GM19372 (cell line): Measurements from ENCODE around the gene ITGB3.

Experiments
- ATAC-seq: cut with Tn5 transposase; IDR thresholded peaks from one replicate; pipeline ENCODE4 v1.9.1; 2021; ENCODE audit warnings: mild to moderate bottlenecking, low read depth, moderate library complexity; ENCODE audit not compliant: unreplicated experiment

Gene ITGB3

DNA sequence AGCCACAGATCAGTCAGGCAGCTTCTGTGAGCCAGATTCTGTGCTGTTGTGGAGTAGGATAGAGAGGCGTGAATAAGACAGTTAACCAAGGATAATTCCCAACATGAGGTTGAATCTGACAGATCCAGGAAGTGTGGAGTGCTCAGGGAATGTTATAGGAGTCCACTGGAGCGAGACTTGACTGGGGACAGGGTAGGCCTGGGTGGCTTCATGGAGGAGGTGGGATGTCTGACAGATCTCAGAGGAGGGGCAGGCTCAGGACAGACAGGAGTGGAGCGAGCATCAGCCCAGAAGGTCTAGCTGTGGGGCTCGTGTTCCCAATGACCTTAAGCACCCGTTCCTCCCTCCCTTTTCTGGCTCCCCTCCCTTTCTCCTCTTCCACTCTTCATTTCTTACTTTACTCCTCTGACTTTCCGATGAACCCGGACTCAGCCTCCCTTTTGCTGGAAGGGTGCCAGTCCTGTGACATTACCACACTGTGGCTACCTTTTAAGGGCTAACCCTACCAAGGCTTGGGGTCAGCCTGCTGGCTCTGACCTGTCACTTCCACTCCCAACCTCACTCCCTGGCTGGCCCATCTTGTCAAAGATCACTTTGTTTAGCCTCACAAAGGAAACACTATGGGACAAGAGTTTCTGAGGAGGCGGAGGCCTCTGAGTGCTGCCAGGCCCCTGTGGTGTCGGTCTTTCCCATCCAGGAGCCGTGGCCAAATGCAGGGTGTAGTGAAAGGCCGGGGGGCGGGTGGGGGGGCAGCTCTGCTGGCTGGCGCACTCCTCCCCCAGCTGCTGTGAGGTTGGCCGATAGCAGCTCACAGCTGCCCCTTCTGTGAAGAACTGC, 41.6 kb downstream of the ITGB3 start:
- ATAC-seq = no peak

- no peak for ATAC-seq
These were observed 42.2 kb downstream of the ITGB3 start for GRCh38 chr17:47295874-47296255.

GRCh38 chr17:47297661-47298400, 44.2 kb downstream of the ITGB3 start:
- ATAC-seq = no peak

DNA sequence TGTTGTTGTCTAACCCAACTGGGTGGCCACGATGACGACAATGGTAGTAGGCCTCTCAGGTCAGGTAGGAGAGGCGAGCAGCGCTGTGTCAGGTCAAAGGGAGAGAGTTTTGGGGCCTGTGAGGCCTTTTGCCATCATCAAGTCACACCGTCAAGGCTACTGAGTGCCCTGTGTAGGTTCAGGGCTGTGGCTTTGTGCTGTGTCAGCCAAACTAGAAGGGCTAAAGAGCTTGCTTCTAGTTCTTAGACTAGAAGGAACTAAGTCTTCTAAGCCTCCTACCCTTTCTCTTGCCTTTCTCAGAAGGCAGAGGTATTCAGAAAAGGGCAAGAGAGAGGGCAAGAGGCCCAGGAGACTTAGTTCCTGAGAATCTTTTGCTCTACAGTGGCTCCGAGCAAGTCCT, 45.1 kb downstream of the ITGB3 start:
- ATAC-seq = no peak

DNA sequence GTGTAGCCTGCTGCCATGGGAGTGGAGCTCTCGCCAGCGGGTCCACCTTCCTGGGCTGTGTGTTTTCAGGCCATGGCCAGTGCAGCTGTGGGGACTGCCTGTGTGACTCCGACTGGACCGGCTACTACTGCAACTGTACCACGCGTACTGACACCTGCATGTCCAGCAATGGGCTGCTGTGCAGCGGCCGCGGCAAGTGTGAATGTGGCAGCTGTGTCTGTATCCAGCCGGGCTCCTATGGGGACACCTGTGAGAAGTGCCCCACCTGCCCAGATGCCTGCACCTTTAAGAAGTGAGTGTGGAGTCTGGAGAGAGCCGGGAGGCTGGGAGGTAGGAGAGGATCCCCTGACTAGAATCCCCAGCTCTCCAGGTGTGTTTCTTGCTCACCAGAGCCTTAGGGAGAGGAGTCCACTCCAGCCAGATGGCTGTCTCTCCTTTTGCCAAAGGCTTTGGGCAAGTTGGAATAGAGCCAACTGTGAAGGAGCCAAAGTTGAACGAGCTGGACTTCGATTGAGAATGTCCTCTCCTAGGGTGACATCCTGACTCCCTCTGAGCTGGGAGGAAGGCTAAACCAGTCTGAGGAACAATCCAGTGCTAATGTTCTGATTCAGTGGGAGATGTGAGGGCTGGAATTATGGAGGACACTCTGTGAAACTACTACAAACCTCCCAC, 45.7 kb downstream of the ITGB3 start:
- no peak for ATAC-seq

DNA sequence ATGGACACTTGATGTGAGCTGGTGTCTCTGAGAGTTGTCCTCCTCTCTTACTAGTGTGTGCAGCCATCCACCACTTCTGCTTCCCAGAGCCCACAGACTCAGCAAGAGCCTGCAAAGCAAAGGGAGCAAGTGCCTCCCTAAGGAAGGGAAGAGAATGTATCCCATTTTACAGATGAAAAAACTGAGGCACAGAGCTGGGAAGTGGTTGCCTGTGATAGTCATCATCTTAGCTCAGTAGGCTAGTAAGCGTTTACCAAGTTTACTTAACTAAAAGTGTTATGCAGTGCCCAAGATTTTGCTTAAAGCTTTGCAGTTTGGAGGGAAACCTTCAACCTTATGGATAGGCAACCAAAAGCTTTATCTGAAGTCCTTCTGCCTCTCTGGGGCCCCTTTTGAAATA, 47.1 kb downstream of the ITGB3 start:
- ATAC-seq = no peak

GRCh38 chr17:47301161-47301560, 47.5 kb downstream of the ITGB3 start:
- no peak for ATAC-seq

GRCh38 chr17:47301831-47302230, 48.2 kb downstream of the ITGB3 start:
- ATAC-seq = no peak

- no peak for ATAC-seq
These were observed 50.6 kb downstream of the ITGB3 start for GRCh38 chr17:47304186-47304585.

DNA sequence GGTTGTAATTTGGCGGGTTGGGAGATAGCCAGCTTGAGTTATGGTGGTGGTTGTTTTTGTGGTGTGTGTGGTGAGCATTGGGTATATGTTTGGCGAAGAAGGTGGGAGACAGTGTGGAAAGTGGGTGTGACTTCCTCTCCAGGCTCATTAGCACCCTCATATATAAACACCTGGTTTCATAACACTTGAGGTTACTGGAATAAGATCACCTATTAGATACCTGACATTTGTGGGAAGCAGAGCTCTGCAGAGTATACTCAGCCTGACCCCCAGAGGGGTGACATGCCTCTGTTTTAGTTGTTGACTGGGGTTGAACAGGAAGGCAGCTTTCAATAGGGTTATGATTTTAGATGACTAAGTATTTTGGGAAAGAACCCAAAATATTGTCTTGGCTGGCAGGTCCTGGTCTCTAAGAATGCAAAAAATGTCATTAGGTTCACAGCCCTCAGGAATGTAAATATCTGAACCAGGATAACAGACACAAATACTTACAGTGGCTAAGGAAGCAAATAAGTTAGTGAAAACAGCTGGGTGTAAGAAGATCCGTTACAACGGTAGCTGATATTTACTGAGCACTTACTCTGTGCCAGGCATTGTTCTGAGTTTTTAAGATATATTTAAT, 51.8 kb downstream of the ITGB3 start:
- no peak for ATAC-seq

DNA sequence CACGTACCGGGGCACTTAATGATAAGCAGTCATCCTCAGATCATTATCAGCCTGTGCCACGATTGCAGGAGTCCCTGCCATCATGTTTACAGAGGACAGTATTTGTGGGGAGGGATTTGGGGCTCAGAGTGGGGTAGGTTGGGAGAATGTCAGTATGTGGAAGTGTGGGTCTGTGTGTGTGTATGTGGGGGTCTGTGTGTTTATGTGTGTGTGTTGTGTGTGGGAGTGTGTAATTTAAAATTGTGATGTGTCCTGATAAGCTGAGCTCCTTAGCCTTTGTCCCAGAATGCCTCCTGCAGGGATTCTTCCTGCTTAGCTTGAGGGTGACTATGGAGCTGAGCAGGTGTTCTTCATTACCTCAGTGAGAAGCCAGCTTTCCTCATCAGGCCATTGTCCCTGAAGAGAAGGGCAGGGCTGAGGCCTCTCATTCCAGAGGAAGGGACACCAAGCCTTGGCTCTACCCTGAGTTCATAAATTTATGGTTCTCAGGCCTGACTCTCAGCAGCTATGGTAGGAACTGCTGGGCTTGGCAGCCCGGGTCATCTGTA, 56.6 kb downstream of the ITGB3 start:
- ATAC-seq = no peak

DNA sequence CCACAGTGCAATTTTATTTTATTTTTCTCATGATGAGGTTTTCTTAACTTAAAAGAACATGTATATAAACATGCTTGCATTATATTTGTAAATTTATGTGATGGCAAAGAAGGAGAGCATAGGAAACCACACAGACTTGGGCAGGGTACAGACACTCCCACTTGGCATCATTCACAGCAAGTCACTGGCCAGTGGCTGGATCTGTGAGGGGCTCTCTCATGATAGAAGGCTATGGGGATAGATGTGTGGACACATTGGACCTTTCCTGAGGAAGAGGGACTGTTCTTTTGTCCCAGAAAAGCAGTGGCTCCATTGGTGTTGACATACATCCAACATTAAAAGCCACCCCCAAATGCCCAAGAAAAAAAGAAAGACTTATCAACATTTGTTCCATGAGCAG, 57.8 kb downstream of the ITGB3 start:
- ATAC-seq = no peak

DNA sequence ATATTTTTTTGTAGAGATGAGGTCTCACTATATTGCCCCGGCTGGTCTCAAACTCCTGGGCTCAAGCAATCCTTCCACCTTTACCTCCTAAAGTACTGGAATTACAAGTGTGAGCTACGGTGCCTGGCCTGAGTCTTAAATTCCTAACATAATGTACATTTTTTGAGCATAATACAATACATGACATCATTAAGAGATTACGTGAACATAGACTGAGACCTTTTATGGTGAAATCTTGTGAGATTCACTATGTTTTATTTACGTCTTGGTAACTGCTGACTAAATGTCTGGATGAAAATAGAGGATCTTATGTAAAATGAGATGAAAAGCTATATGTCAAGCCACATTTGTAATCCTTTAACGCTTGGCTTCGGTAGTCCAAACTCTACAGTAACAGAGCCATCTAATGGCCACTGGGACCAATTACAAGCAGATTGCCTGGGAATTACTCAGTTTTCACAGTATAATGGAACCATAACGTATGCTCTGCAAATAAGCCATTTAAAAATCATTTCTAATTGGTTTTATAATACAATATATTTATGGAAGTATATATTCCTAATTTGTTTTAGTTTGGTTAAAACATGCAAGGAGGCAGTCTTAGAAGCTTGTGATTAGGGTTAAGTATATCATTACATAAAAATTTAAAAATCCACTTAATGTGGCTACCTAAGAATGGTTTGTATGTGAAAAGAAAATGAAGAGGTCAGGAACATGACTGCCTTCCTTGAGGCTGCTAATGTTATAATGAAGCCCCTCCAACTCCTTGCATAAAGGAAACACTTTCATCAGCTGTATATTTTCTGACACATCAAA, 62.0 kb downstream of the ITGB3 start:
- no peak for ATAC-seq

DNA sequence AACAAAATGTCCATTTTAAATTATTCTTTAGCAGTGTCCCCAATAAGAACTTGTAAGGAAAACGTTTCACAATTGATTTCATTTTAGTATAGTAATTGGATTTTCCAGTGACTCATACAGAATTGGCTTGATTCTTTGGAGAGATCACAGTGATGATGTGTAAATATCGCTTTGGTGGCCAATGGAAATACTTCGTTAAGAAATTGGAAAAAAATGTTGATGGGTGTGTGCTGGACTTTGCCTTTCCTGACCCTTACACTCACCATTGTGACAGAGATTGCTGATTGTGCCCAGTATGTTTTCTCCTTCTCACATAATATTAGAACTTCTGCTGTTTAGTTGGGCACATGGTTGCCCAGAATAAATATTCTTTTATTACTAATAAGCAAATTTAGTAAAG, 62.7 kb downstream of the ITGB3 start:
- ATAC-seq = no peak

- ATAC-seq = no peak
These were observed 63.5 kb downstream of the ITGB3 start for GRCh38 chr17:47317119-47317518.

GRCh38 chr17:47318197-47318918, 64.7 kb downstream of the ITGB3 start:
- no peak for ATAC-seq

- no peak for ATAC-seq
These were observed 67.4 kb downstream of the ITGB3 start for GRCh38 chr17:47320879-47321502.

- ATAC-seq = peak; percentile 87
These were observed 70.0 kb downstream of the ITGB3 start, which contains the start of gene EFCAB13 for GRCh38 chr17:47323382-47324223. Gene EFCAB13 (plus strand): TSS chr17:47323955. CDS start chr17:47328354, 4,399 bp downstream.
